ENCODE measurements around the gene CASQ2. TPM values are rescaled to one million over a fixed set of nuclear protein-coding genes. Genes with fewer than 3 reads are reported as not detected.

The CASQ2 gene
- total RNA-seq, 1 donor from 2014 or later: not detected

DNA sequence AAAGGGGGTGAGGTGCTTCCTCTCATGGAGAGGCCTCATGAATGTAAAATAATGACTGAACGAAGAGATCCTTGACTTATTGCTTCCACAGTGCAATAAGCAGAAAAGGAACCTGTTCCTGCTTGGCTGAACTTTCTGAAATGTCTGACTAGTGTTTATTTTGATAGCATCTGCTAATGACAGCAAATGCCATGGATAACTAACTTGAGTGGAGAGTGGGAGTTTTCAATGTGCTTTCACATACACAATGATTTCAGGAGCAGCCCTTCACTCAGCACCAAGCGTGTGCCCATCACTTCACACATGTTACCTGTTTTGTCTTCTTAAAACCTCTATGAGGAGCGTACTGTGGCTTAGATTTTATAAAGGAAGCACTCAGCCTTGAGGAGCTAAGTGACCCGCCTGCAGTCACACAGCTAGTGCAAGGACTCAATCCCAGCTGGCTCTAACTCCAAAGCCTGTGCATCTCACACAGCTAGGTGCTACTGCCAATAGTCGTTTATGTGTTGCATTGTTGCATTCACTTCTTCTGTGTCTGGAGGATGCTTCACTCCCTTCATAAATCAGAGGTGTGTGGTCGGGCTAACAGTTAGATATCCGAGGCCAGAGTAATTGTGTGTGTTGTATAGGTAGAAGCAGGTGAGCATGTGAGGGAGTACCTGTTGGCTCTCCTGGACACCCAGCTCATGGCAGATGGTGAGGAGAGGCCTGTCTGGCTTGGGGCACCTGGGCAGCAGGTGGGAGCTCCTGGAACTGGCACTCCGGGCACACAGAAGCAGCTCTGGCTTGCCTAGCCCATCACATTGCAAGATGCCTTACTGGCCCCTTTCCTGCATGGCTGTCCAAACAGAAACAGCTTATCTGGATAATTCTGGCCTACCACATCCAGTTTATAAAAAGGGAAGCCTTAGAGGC, 12.8 kb downstream of the CASQ2 start:
- no peak overlapping the region for H3K4me3 ChIP-seq (ENCODE audit: low read depth, low read length)
- TF ChIP-seq, protein P1, sequence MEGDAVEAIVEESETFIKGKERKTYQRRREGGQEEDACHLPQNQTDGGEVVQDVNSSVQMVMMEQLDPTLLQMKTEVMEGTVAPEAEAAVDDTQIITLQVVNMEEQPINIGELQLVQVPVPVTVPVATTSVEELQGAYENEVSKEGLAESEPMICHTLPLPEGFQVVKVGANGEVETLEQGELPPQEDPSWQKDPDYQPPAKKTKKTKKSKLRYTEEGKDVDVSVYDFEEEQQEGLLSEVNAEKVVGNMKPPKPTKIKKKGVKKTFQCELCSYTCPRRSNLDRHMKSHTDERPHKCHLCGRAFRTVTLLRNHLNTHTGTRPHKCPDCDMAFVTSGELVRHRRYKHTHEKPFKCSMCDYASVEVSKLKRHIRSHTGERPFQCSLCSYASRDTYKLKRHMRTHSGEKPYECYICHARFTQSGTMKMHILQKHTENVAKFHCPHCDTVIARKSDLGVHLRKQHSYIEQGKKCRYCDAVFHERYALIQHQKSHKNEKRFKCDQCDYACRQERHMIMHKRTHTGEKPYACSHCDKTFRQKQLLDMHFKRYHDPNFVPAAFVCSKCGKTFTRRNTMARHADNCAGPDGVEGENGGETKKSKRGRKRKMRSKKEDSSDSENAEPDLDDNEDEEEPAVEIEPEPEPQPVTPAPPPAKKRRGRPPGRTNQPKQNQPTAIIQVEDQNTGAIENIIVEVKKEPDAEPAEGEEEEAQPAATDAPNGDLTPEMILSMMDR (conservative IDR thresholded peaks at IDR 0.05; ENCODE audit: low read depth, low read length): no peak
- no peak for DNase-seq (ENCODE audit: low read depth)

DNA sequence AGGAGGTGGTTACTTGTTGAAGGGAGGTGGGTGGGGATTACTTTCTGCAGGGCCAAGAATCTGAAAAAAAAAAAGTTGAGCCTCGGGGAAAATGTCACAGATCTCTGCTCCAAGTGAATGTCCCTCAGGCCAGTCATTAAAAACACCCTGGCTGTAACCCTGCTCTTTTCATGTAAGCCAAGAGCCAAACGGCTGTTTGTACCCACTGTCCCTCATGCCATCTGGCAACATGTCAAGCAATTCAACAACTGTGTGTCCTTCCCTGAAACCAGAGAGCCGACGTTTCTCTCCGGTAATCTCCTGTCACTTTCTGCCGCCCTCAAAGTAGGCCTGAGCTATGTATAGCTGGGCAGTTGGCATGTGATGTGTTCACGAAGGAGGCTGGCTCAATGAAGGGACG, 14.7 kb downstream of the CASQ2 start:
- DNase-seq (ENCODE audit: low read depth): no peak
- TF ChIP-seq, protein P1 (conservative IDR thresholded peaks at IDR 0.05; ENCODE audit: low read depth, low read length): no peak
- no peak overlapping the region for H3K4me3 ChIP-seq (ENCODE audit: low read depth, low read length)

DNA sequence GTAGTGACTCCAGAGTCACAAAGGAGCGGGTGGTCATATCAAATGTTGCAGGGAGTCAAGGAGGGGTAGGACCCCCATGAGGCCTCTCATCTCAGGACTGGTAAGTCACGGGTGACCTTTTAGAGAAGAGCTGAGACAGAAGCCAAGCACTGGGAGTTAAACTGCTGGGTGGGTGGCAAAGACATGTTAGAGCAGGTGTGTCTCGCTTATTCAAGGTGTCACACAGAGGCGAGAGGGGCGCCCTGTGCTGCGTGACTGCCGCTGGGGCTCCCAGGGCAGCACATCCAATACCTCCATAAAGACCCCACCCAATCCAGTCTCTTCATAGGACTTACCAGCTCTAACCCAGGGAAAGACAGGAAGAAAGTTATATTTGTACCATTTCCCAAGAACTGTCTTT, 15.2 kb downstream of the CASQ2 start:
- no peak for DNase-seq (ENCODE audit: low read depth)
- TF ChIP-seq, protein P1 (conservative IDR thresholded peaks at IDR 0.05; ENCODE audit: low read depth, low read length): no peak
- H3K4me3 ChIP-seq (ENCODE audit: low read depth, low read length): no peak overlapping the region

DNA sequence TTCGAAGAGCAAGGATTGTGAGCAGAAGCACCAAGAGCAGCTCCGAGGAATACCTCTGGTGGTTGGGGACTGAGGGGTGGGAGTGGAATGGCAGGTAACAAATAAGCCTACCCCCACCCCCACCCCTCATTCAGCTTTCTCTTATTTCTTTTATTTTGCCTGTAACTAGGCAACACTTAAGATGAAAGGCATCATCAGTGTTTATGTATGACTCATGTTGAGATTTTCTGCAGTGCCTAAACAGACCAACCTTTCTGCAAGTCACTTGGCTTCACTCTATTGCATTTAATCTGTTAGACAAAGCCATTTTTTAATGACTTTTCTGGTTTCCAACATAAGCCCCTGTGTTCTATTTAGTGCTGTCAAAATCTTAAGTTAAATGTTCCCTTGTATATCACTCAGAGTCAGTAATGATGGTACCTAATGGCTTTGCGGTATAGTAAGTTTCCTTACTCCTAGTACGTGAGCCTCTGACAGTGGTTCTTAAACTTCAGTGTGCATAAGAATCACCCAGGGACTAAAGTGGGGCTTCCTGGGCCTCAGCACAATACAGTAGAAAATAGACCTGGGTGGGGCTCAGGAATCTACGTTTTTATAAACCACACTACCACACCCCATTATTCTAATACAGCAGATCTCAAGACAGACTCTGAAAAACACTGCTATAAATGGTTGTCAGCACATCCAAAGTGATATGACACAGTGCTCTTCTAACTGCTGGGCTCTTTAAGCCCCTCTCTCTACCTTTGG, 19.9 kb downstream of the CASQ2 start:
- no peak overlapping the region for H3K4me3 ChIP-seq (ENCODE audit: low read depth, low read length)
- DNase-seq (ENCODE audit: low read depth): no peak
- TF ChIP-seq, protein P1 (conservative IDR thresholded peaks at IDR 0.05; ENCODE audit: low read depth, low read length): no peak

DNA sequence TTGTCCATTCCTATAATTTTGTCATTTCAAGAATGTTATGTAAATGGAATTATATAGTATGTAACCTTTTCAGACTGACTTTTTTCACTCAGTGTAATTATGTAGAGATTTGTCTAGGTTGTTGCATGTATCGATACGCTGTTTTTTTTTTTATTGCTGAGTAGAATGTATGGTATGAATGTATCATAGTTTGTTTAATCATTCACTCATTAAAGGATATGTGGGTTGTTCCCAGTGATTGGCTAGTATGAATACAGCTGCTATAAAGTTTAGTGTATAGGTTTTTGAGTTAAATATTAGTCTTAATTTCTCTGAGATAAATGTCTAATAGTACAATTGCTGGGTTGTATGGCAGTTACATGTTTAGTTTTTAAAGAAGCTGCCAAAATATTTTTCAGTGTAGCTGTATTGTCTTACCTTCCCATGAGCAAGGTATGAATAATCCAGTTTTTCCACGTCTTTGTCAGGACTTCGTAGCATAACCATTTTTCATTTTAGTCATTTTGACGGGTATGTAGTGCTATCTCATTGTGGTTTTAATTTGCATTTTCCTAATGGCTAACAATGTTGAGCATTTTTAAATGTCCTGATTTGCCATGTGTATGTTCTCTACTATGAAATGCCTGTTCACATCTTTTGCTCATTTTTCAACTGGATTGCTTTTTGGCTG, 22.4 kb downstream of the CASQ2 start:
- no peak overlapping the region for H3K4me3 ChIP-seq (ENCODE audit: low read depth, low read length)
- no peak for DNase-seq (ENCODE audit: low read depth)
- TF ChIP-seq, protein P1 (conservative IDR thresholded peaks at IDR 0.05; ENCODE audit: low read depth, low read length): no peak

DNA sequence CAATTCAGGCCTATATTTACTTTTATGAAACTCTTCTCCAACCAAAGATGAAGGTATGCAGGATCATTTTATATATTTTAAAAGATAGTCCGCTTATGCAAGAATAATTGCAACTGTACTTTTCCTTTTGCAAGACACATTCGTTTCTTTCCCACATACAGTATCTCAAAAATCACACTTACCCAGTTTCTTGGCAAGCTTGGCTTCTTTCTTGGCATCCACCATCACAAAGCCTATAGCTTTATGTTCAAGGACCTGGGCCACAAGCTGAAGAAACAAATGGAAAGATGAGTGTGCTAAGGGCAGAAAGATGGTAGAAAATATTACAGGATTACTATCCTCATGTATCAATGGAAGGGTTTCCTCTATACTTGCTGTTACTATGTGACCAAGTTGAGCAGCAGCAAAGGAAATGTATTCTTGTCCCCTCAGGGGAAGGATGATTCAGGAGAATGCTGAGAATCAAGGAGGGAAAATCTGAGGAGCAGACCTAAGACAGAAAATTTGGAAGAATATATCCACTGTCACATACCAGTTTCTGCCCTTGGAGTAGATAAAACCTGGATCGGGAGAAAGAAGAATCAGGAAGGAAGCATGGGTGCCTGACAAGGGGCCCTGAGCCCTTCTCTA, 23.8 kb downstream of the CASQ2 start:
- no peak for DNase-seq (ENCODE audit: low read depth)
- TF ChIP-seq, protein P1 (conservative IDR thresholded peaks at IDR 0.05; ENCODE audit: low read depth, low read length): no peak
- no peak overlapping the region for H3K4me3 ChIP-seq (ENCODE audit: low read depth, low read length)
